WTC11 (cell line): ENCODE data around the gene LAMTOR4. TPM values are rescaled to one million over a fixed set of nuclear protein-coding genes. Genes with fewer than 3 reads are reported as not detected.

ENCODE experiments used
- ATAC-seq: fragments of 200-7000 bp; cut with Tn5 transposase; 2 replicates; pipeline ENCODE4 v1.10.0; 2021; ENCODE audit warnings: mild to moderate bottlenecking, moderate library complexity
- CTCF ChIA-PET: fragments of 300-600 bp; sonication (Branson Sonifier 250); formaldehyde crosslinking; loops from one replicate; lab custom pipeline; 2021; ENCODE audit warnings: antibody characterized with exemption; lab: Charles Lee
- POLR2A ChIA-PET: fragments of 350-600 bp; sonication (Branson Sonifier 250); formaldehyde crosslinking; loops from one replicate; lab custom pipeline; 2021; ENCODE audit warnings: antibody characterized with exemption; lab: Charles Lee
- DNase-seq: peaks from one replicate; pipeline ENCODE4 v3.0.0; 2021; ENCODE audit warnings: low spot score
- H3K27ac Mint-ChIP-seq: 2 replicates; pipeline ENCODE4 v1.8.0; 2021; ENCODE audit warnings: mixed read lengths
- H3K27me3 Mint-ChIP-seq: 2 replicates; pipeline ENCODE4 v1.8.0; 2021; ENCODE audit warnings: low read depth, mild to moderate bottlenecking, moderate library complexity, mixed read lengths
- H3K36me3 Mint-ChIP-seq: 2 replicates; pipeline ENCODE4 v1.8.0; 2021; ENCODE audit warnings: mixed read lengths
- H3K4me1 Mint-ChIP-seq: 2 replicates; pipeline ENCODE4 v1.8.0; 2022; ENCODE audit warnings: mixed read lengths
- H3K4me3 Mint-ChIP-seq: 2 replicates; pipeline ENCODE4 v1.8.0; 2021; ENCODE audit warnings: mild to moderate bottlenecking, moderate library complexity, mixed read lengths
- H3K9me3 Mint-ChIP-seq: 2 replicates; pipeline ENCODE4 v1.8.0; 2021; ENCODE audit warnings: mixed read lengths
- ELF4 ChIP-seq: sonication (generic); formaldehyde crosslinking; IDR thresholded peaks from 2 replicates; pipeline ENCODE4 v1.8.1; 2022; ENCODE audit warnings: low read depth, mild to moderate bottlenecking, moderate library complexity, missing genetic modification reagents
- EMX1 ChIP-seq: fragments of 250-450 bp; sonication (Bioruptor Pico); IDR thresholded peaks from 2 replicates; pipeline ENCODE4 v1.8.0; 2021; ENCODE audit warnings: mild to moderate bottlenecking
- NFATC4 ChIP-seq: fragments of 250-450 bp; sonication (Bioruptor Pico); IDR thresholded peaks from 2 replicates; pipeline ENCODE4 v1.9.0; 2021; ENCODE audit warnings: mild to moderate bottlenecking
- NR3C1 ChIP-seq: sonication (generic); formaldehyde crosslinking; conservative IDR thresholded peaks from 2 replicates; pipeline ENCODE4 v1.8.1; 2023; ENCODE audit warnings: low read depth, mild to moderate bottlenecking, missing genetic modification reagents
- OVOL2 ChIP-seq: fragments of 250-450 bp; sonication (Bioruptor Pico); IDR thresholded peaks from 2 replicates; pipeline ENCODE4 v1.9.0; 2021; ENCODE audit warnings: mild to moderate bottlenecking, borderline replicate concordance
- SP1 ChIP-seq: sonication (generic); formaldehyde crosslinking; conservative IDR thresholded peaks from 2 replicates; pipeline ENCODE4 v1.8.1; 2022; ENCODE audit warnings: missing genetic modification reagents
- TEAD4 ChIP-seq: sonication (generic); formaldehyde crosslinking; IDR thresholded peaks from 2 replicates; pipeline ENCODE4 v1.8.0; 2022; ENCODE audit warnings: mild to moderate bottlenecking, missing genetic modification reagents
- ZNF121 ChIP-seq: sonication (generic); formaldehyde crosslinking; IDR thresholded peaks from 2 replicates; pipeline ENCODE4 v1.8.0; 2023; ENCODE audit warnings: missing genetic modification reagents
- ZNF263 ChIP-seq: sonication (generic); formaldehyde crosslinking; IDR thresholded peaks from 2 replicates; pipeline ENCODE4 v1.8.1; 2022; ENCODE audit warnings: low read depth, mild to moderate bottlenecking, moderate library complexity, missing genetic modification reagents
- total RNA-seq: library from RNA; stranded (reverse); gene quantifications from 3 replicates; pipeline ENCODE4 v1.2.3, GENCODE V29; 2021
- TF ChIP-seq, protein P1 (sequence below): sonication (generic); formaldehyde crosslinking; IDR thresholded peaks from 2 replicates; pipeline ENCODE4 v1.8.1; 2022; ENCODE audit warnings: low read depth, mild to moderate bottlenecking, moderate library complexity, missing genetic modification reagents, borderline replicate concordance
- TF ChIP-seq, protein P2 (sequence below): sonication (generic); formaldehyde crosslinking; IDR thresholded peaks from 2 replicates; pipeline ENCODE4 v1.8.1; 2022; ENCODE audit warnings: mild to moderate bottlenecking, missing genetic modification reagents, moderate library complexity, borderline replicate concordance
- TF ChIP-seq, protein P3 (sequence below): sonication (generic); formaldehyde crosslinking; IDR thresholded peaks from 2 replicates; pipeline ENCODE4 v1.8.1; 2022; ENCODE audit warnings: missing genetic modification reagents, borderline replicate concordance
- TF ChIP-seq, protein P4 (sequence below): sonication (generic); formaldehyde crosslinking; IDR thresholded peaks from 2 replicates; pipeline ENCODE4 v1.8.0; 2023; ENCODE audit warnings: missing genetic modification reagents, mild to moderate bottlenecking, borderline replicate concordance
- TF ChIP-seq, protein P5 (sequence below): sonication (generic); formaldehyde crosslinking; IDR thresholded peaks from 2 replicates; pipeline ENCODE4 v1.8.1; 2023; ENCODE audit warnings: mild to moderate bottlenecking, missing genetic modification reagents, moderate library complexity

The LAMTOR4 gene
- total RNA-seq, 1 experiment from 2014 or later, result 199 TPM

DNA sequence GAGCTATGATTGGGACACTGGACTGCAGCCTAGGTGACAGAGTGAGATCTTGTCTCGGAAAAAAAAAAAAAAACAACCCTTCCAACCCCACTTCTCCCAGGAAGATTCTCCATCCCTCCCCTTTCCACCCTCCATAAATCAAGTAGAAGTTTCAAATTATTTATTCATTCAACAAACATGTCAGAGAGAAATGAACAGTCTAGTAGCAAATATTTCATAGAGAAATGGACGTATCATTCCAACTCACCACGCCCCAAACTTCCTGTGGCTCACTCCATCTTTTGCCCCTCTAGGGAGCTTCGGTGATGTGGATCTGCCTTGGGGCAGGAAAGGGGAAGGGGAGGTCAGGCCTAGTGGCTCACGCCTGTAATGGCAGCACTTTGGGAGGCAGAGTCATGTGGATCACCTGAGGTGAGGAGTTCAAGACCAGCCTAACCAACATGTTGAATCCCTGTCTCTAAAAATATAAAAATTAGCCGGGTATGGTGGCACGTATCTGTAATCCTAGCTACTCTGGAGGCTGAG is 10.4 kb downstream of the LAMTOR4 start:
- DNase-seq, result peak; percentile 39

DNA sequence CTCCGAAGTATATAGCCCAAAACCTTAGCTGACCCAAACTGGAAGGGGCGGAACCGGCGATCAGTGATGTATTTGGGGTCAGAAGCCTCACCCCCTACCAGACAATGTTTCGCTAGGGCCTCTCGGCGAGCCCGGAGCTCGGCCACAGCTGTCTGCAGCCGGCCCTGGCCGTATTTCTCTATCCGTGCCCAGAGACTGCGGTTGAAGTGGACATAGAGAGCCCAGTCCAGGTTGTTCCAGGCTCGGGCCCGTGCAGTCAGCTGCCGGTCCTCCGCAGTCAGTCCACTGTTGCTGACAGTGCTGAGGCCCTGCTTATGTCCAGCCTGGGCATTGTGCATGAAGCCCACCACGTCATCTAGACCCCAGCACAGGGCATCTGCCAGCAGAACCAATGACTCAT is 11.3 kb downstream of the LAMTOR4 start:
- H3K27me3 Mint-ChIP-seq, result no peaks in the 10 kb centered on the region
- POLR2A ChIA-PET, result interaction anchor here (1.3 kb wide), 1 partner anchor 8 kb away, joined by 5 read pairs; the partner anchor contains the start of gene GAL3ST4
- H3K27ac Mint-ChIP-seq, result no peak overlapping the region
- CTCF ChIA-PET, result interaction anchor here (1.1 to 2.5 kb wide), 3 partner anchors 9 to 57 kb away, joined by 4 to 14 read pairs (median 7); partner anchors contain the start of gene GAL3ST4
- TF ChIP-seq EMX1 (CRISPR knock-in tag) (no peak), ZNF121 (CRISPR knock-in tag) (no peak), SP1 (CRISPR knock-in tag) (no peak), NR3C1 (CRISPR knock-in tag) (no peak), OVOL2 (CRISPR knock-in tag) (no peak)
- TF ChIP-seq, protein P1, sequence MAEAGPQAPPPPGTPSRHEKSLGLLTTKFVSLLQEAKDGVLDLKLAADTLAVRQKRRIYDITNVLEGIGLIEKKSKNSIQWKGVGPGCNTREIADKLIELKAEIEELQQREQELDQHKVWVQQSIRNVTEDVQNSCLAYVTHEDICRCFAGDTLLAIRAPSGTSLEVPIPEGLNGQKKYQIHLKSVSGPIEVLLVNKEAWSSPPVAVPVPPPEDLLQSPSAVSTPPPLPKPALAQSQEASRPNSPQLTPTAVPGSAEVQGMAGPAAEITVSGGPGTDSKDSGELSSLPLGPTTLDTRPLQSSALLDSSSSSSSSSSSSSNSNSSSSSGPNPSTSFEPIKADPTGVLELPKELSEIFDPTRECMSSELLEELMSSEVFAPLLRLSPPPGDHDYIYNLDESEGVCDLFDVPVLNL, result no peak
- TF ChIP-seq, protein P2, sequence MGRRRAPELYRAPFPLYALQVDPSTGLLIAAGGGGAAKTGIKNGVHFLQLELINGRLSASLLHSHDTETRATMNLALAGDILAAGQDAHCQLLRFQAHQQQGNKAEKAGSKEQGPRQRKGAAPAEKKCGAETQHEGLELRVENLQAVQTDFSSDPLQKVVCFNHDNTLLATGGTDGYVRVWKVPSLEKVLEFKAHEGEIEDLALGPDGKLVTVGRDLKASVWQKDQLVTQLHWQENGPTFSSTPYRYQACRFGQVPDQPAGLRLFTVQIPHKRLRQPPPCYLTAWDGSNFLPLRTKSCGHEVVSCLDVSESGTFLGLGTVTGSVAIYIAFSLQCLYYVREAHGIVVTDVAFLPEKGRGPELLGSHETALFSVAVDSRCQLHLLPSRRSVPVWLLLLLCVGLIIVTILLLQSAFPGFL (CRISPR knock-in tag), result no peak
- TF ChIP-seq, protein P3, sequence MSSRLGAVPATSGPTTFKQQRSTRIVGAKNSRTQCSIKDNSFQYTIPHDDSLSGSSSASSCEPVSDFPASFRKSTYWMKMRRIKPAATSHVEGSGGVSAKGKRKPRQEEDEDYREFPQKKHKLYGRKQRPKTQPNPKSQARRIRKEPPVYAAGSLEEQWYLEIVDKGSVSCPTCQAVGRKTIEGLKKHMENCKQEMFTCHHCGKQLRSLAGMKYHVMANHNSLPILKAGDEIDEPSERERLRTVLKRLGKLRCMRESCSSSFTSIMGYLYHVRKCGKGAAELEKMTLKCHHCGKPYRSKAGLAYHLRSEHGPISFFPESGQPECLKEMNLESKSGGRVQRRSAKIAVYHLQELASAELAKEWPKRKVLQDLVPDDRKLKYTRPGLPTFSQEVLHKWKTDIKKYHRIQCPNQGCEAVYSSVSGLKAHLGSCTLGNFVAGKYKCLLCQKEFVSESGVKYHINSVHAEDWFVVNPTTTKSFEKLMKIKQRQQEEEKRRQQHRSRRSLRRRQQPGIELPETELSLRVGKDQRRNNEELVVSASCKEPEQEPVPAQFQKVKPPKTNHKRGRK (CRISPR knock-in tag), result no peak
- TF ChIP-seq, all 79 proteins: peak for 0
- H3K9me3 Mint-ChIP-seq, result no peaks in the 10 kb centered on the region
- ATAC-seq (no peak), DNase-seq (no peak)
- H3K36me3 Mint-ChIP-seq, result peaks cover 10% of the 10 kb centered on the region
- no peak overlapping the region for H3K4me3 Mint-ChIP-seq
- H3K4me1 Mint-ChIP-seq, result peaks cover 29% of the 10 kb centered on the region

More for the DNA sequence above, 10.4 kb downstream of the LAMTOR4 start:
- no peaks in the 10 kb centered on the region for H3K9me3 Mint-ChIP-seq
- peaks cover 12% of the 10 kb centered on the region for H3K36me3 Mint-ChIP-seq
- no peak for TF ChIP-seq TEAD4 (CRISPR knock-in tag)
- no peak for TF ChIP-seq ELF4
- TF ChIP-seq, protein P4, sequence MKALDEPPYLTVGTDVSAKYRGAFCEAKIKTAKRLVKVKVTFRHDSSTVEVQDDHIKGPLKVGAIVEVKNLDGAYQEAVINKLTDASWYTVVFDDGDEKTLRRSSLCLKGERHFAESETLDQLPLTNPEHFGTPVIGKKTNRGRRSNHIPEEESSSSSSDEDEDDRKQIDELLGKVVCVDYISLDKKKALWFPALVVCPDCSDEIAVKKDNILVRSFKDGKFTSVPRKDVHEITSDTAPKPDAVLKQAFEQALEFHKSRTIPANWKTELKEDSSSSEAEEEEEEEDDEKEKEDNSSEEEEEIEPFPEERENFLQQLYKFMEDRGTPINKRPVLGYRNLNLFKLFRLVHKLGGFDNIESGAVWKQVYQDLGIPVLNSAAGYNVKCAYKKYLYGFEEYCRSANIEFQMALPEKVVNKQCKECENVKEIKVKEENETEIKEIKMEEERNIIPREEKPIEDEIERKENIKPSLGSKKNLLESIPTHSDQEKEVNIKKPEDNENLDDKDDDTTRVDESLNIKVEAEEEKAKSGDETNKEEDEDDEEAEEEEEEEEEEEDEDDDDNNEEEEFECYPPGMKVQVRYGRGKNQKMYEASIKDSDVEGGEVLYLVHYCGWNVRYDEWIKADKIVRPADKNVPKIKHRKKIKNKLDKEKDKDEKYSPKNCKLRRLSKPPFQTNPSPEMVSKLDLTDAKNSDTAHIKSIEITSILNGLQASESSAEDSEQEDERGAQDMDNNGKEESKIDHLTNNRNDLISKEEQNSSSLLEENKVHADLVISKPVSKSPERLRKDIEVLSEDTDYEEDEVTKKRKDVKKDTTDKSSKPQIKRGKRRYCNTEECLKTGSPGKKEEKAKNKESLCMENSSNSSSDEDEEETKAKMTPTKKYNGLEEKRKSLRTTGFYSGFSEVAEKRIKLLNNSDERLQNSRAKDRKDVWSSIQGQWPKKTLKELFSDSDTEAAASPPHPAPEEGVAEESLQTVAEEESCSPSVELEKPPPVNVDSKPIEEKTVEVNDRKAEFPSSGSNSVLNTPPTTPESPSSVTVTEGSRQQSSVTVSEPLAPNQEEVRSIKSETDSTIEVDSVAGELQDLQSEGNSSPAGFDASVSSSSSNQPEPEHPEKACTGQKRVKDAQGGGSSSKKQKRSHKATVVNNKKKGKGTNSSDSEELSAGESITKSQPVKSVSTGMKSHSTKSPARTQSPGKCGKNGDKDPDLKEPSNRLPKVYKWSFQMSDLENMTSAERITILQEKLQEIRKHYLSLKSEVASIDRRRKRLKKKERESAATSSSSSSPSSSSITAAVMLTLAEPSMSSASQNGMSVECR, result no peak
- TF ChIP-seq ZNF263, result no peak
- TF ChIP-seq NFATC4, result no peak
- TF ChIP-seq, protein P5, sequence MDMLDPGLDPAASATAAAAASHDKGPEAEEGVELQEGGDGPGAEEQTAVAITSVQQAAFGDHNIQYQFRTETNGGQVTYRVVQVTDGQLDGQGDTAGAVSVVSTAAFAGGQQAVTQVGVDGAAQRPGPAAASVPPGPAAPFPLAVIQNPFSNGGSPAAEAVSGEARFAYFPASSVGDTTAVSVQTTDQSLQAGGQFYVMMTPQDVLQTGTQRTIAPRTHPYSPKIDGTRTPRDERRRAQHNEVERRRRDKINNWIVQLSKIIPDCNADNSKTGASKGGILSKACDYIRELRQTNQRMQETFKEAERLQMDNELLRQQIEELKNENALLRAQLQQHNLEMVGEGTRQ (CRISPR knock-in tag), result no peak
- no peak for TF ChIP-seq EMX1 (CRISPR knock-in tag)
- H3K27me3 Mint-ChIP-seq, result no peaks in the 10 kb centered on the region
- peak overlapping the region; percentile 75 for H3K4me3 Mint-ChIP-seq
- peak overlapping the region; percentile 54 for H3K27ac Mint-ChIP-seq
- ChIA-PET POLR2A (interaction anchor here (0.6 to 1.3 kb wide), 2 partner anchors 9 to 10 kb away, joined by 3 to 5 read pairs; partner anchors contain the start of genes GAL3ST4 and LAMTOR4), CTCF (interaction anchor here (1.0 to 2.5 kb wide), 5 partner anchors 10 to 58 kb away, joined by 4 to 14 read pairs (median 4); partner anchors contain the start of gene GAL3ST4)
- H3K4me1 Mint-ChIP-seq, result peaks cover 32% of the 10 kb centered on the region
- ATAC-seq, result no peak
